Endothelial cell of umbilical vein (primary cell): ENCODE data around the gene EID2B. TPM values are rescaled to one million over a fixed set of nuclear protein-coding genes. Genes with fewer than 3 reads are reported as not detected.

ENCODE experiments used
- BruUV-seq: library from RNA; stranded (reverse); fragments of 400-500 nt; replicated peaks from 2 replicates; lab custom pipeline; 2021; lab: Mats Ljungman, UMichigan
- CTCF ChIA-PET: fragments of 300-600, 350-600 bp; sonication (Branson Sonifier 250); formaldehyde crosslinking; loops from one replicate; lab custom pipeline; 2021; ENCODE audit warnings: antibody characterized with exemption, inconsistent platforms; lab: Charles Lee
- POLR2A ChIA-PET: fragments of 300-600, 350-600 bp; sonication (Branson Sonifier 250); formaldehyde crosslinking; loops from one replicate; lab custom pipeline; 2021; ENCODE audit warnings: antibody characterized with exemption, inconsistent platforms; lab: Charles Lee
- DNase-seq: peaks from one replicate; pipeline ENCODE4 v3.0.0-alpha.2; 2011; ENCODE audit warnings: low read depth, low spot score
- FAIRE-seq: peaks from 2 replicates; lab custom pipeline; 2011; peaks lifted over from hg19 to GRCh38; lab: Jason Lieb, UNC
- H2AFZ ChIP-seq: 2 replicates; pipeline ENCODE4 v1.6.0; 2012; ENCODE audit warnings: low read depth, low read length, control low read depth, inconsistent platforms
- H3K27ac ChIP-seq: 2 replicates; pipeline ENCODE4 v1.5.1; 2011; ENCODE audit warnings: low read depth, mild to moderate bottlenecking, control low read depth, low read length, moderate library complexity; ENCODE audit not compliant: insufficient read depth
- H3K27me3 ChIP-seq, 2 experiments: 2 replicates each; pipeline versions ENCODE4 v1.6.0 to v1.6.1; 2011; ENCODE audit warnings: low read length in 2 of 2, mixed read lengths in 1 of 2; ENCODE audit not compliant: control insufficient read depth in 2 of 2, insufficient read depth in 2 of 2
- H3K36me3 ChIP-seq, 2 experiments: 2 replicates in 1 of 2; 3 replicates in 1 of 2; pipeline ENCODE4 v1.5.1; 2011; ENCODE audit warnings: low read length in 2 of 2, mild to moderate bottlenecking in 1 of 2, moderate library complexity in 1 of 2; ENCODE audit not compliant: control insufficient read depth in 2 of 2, insufficient read depth in 2 of 2; ENCODE audit errors: extremely low read depth in 1 of 2
- H3K4me1 ChIP-seq: 3 replicates; pipeline ENCODE4 v1.5.1; 2011; ENCODE audit warnings: mild to moderate bottlenecking, low read length; ENCODE audit not compliant: control insufficient read depth, insufficient read depth; ENCODE audit errors: extremely low read depth
- H3K4me2 ChIP-seq: 2 replicates; pipeline ENCODE4 v1.6.1; 2011; ENCODE audit warnings: low read length, control low read depth, mixed read lengths; ENCODE audit not compliant: insufficient read depth
- H3K4me3 ChIP-seq, 3 experiments: fragments of 200-600 bp in 1 of 3; sonication (generic), shearing (Covaris generic) in 1 of 3; replicated peaks in 1 of 3; 2 replicates each; pipeline ENCODE4 v1.5.1; 2011 to 2016; ENCODE audit warnings: control low read depth in 3 of 3, low read length in 3 of 3, mild to moderate bottlenecking in 2 of 3, inconsistent platforms in 1 of 3, low read depth in 1 of 3, moderate library complexity in 1 of 3; ENCODE audit not compliant: insufficient read depth in 1 of 3
- H3K79me2 ChIP-seq: 2 replicates; pipeline ENCODE4 v1.6.0; 2012; ENCODE audit warnings: low read length, inconsistent platforms; ENCODE audit not compliant: control insufficient read depth, insufficient read depth
- H3K9ac ChIP-seq: replicated peaks from 2 replicates; pipeline ENCODE3; 2011; ENCODE audit warnings: low read length, control low read depth; ENCODE audit not compliant: insufficient read depth; ENCODE audit errors: extremely low read depth
- H3K9me1 ChIP-seq: replicated peaks from 3 replicates; pipeline ENCODE4 v1.6.0; 2011; ENCODE audit warnings: mild to moderate bottlenecking, low read length; ENCODE audit not compliant: control insufficient read depth, insufficient read depth; ENCODE audit errors: extremely low read depth
- H3K9me3 ChIP-seq: replicated peaks from 2 replicates; pipeline ENCODE4 v1.5.1; 2012; ENCODE audit warnings: low read length, inconsistent platforms; ENCODE audit not compliant: control insufficient read depth, insufficient read depth
- H4K20me1 ChIP-seq: replicated peaks from 2 replicates; pipeline ENCODE3; 2011; ENCODE audit warnings: mild to moderate bottlenecking, low read length; ENCODE audit not compliant: control insufficient read depth, insufficient read depth; ENCODE audit errors: extremely low read depth
- FOS ChIP-seq: IDR thresholded peaks from 2 replicates; pipeline ENCODE4 v1.6.1; 2011; ENCODE audit warnings: mild to moderate bottlenecking, low read length, moderate library complexity, borderline replicate concordance; ENCODE audit not compliant: insufficient read depth
- GATA2 ChIP-seq: IDR thresholded peaks from 2 replicates; pipeline ENCODE4 v1.7.0; 2011; ENCODE audit warnings: low read depth, mild to moderate bottlenecking, moderate library complexity, mixed read lengths, low read length; ENCODE audit not compliant: insufficient read length, insufficient read depth
- JUN ChIP-seq: IDR thresholded peaks from 2 replicates; pipeline ENCODE4 v1.6.1; 2011; ENCODE audit warnings: borderline replicate concordance, low read depth; ENCODE audit not compliant: insufficient read length, insufficient read depth
- dilution Hi-C: fragments of 300-500 bp; cut with MboI; formaldehyde crosslinking; loops from one replicate; pipeline ENCODE4 v1.15.0; 2019; ENCODE audit warnings: low sequenced_read_pairs; ENCODE audit not compliant: extremely low pct_ligation_motif_present
- intact Hi-C: fragments of 100-400 bp; cut with micrococcal nuclease; formaldehyde crosslinking; loops from one replicate; pipeline ENCODE4 v1.10.0; 2022
- polyA plus RNA-seq, 4 experiments: library from polyadenylated mRNA; depleted of rRNA in 3 of 4; stranded (reverse) in 3 of 4; unstranded in 1 of 4; fragments of >200 nt; gene quantifications; 2 replicates each; pipeline versions ENCODE4 v1.2.1 to v1.2.3, GENCODE V29; 2011 to 2012; ENCODE audit warnings: missing spikeins in 1 of 4
- total RNA-seq: library from RNA; stranded (reverse); gene quantifications from 2 replicates; pipeline ENCODE4 v1.2.3, GENCODE V29; 2021

EID2B gene
- total and polyA plus RNA-seq, 2 donors (not counting 3 experiments of a cell fraction or from before 2014, with no cell fraction given) = 1.7 to 3.9 TPM

- Histone ChIP-seq H3K4me3 (no peak overlapping the region), H3K79me2 (no peaks in the 10 kb centered on the region), H3K27ac (no peak overlapping the region), H4K20me1 (no peaks in the 10 kb centered on the region), H2AFZ (no peak overlapping the region), H3K9me1 (no peaks in the 10 kb centered on the region), H3K4me2 (no peak overlapping the region), H3K36me3 (no peaks in the 10 kb centered on the region), H3K9ac (no peak overlapping the region), H3K9me3 (no peaks in the 10 kb centered on the region), H3K4me1 (no peaks in the 10 kb centered on the region), H3K27me3 (peaks cover 5% of the 10 kb centered on the region in 2 experiments)
- BruUV-seq = no TSS peak
- intact Hi-C loops (no loop called here), dilution Hi-C loops (no loop called here)
- FAIRE-seq = no peak
- no peak for TF ChIP-seq JUN
- TF ChIP-seq GATA2 = no peak
- ChIA-PET POLR2A (no interaction called here), CTCF (no interaction called here)
- no peak for DNase-seq
Measured at GRCh38 chr19:39555883-39556282, 23.2 kb upstream of the EID2B start.

- BruUV-seq = no TSS peak
- ChIA-PET CTCF (interaction anchor here (2.2 kb wide), 1 partner anchor 118 kb away, joined by 17 read pairs; no protein-coding TSS in a partner anchor), POLR2A (no interaction called here)
- Histone ChIP-seq H3K79me2 (no peaks in the 10 kb centered on the region), H3K36me3 (no peaks in the 10 kb centered on the region), H3K27me3 (peaks cover 4 to 5% of the 10 kb centered on the region in 2 experiments), H3K27ac (no peak overlapping the region), H3K4me3 (no peak overlapping the region), H3K9ac (no peak overlapping the region), H4K20me1 (no peaks in the 10 kb centered on the region), H3K9me1 (no peaks in the 10 kb centered on the region), H3K9me3 (no peaks in the 10 kb centered on the region), H3K4me1 (no peaks in the 10 kb centered on the region), H2AFZ (no peak overlapping the region), H3K4me2 (no peak overlapping the region)
- DNase-seq (no peak), FAIRE-seq (no peak)
- intact Hi-C loops = no loop called here
- no peak for TF ChIP-seq FOS
- dilution Hi-C loops = no loop called here
Measured at GRCh38 chr19:39554701-39555311, 22.2 kb upstream of the EID2B start.
